ENCODE measurements around the gene IGF2BP3. TPM values are rescaled to one million over a fixed set of nuclear protein-coding genes. Genes with fewer than 3 reads are reported as not detected.

Gene IGF2BP3
- total RNA-seq, 4 donors from 2014 or later = 0.15 TPM; not detected in 3

GRCh38 chr7:23275912-23276311, 194.4 kb downstream of the IGF2BP3 start:
- intact Hi-C loops (cut with DNase I; ENCODE audit: low total_unique reads) = loop anchor here (10.0 kb wide), 2 partner anchors 91 to 269 kb away; partner anchors contain the start of gene NUP42
- H3K4me3 ChIP-seq (ENCODE audit: low read depth, poor library complexity, severe bottlenecking) = no peak overlapping the region
- no peak for DNase-seq (ENCODE audit: low spot score in 2 of 2)
- no peak for TF ChIP-seq POLR2A (IDR thresholded peaks at IDR 0.05)
- TF ChIP-seq, protein P1, sequence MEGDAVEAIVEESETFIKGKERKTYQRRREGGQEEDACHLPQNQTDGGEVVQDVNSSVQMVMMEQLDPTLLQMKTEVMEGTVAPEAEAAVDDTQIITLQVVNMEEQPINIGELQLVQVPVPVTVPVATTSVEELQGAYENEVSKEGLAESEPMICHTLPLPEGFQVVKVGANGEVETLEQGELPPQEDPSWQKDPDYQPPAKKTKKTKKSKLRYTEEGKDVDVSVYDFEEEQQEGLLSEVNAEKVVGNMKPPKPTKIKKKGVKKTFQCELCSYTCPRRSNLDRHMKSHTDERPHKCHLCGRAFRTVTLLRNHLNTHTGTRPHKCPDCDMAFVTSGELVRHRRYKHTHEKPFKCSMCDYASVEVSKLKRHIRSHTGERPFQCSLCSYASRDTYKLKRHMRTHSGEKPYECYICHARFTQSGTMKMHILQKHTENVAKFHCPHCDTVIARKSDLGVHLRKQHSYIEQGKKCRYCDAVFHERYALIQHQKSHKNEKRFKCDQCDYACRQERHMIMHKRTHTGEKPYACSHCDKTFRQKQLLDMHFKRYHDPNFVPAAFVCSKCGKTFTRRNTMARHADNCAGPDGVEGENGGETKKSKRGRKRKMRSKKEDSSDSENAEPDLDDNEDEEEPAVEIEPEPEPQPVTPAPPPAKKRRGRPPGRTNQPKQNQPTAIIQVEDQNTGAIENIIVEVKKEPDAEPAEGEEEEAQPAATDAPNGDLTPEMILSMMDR (IDR thresholded peaks at IDR 0.05) = no peak
- WGBS, 2 donors = 80% methylated on average over 5 of the region's 5 CpGs

DNA sequence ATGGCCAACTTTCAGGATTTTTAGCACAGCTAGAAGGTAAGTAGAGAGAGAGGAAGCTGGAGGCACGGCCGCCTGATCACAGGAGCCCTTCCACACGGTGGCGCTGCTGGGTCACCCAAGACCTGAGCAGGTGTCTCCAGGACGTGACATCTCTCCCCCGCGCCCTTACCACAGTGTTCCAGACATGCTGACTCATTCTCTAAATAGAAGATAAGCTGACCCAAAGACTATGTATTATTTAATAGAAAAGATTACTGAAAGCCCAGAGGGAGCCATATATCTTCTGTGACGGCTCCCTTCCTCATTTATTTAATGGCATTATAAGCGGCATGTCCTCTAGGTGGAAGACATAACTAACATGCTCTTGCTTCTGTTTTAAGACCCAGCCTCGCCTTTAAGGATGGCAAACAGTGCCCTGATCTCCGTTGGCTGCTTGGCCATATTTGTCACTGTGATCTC, 197.1 kb downstream of the IGF2BP3 start:
- DNase-seq (ENCODE audit: low spot score in 2 of 2) = peak; percentile 75 to 94
- no peak overlapping the region for H3K4me3 ChIP-seq (ENCODE audit: low read depth, poor library complexity, severe bottlenecking)
- TF ChIP-seq POLR2A (IDR thresholded peaks at IDR 0.05) = no peak
- TF ChIP-seq, protein P1 (IDR thresholded peaks at IDR 0.05) = no peak
- 27 to 29% methylated on average over 11 of the region's 11 CpGs for WGBS, 2 donors
- intact Hi-C loops (cut with DNase I; ENCODE audit: low total_unique reads) = loop anchor here (10.0 kb wide), 2 partner anchors 88 to 272 kb away; partner anchors contain the start of gene NUP42

- intact Hi-C loops (cut with DNase I; ENCODE audit: low total_unique reads) = loop anchor here (10.0 kb wide), 2 partner anchors 87 to 273 kb away; partner anchors contain the start of gene NUP42
- no peak overlapping the region for H3K4me3 ChIP-seq (ENCODE audit: low read depth, poor library complexity, severe bottlenecking)
- WGBS, 2 donors = 87 to 97% methylated on average over 2 of the region's 2 CpGs
- no peak for TF ChIP-seq POLR2A (IDR thresholded peaks at IDR 0.05)
- TF ChIP-seq, protein P1 (IDR thresholded peaks at IDR 0.05) = no peak
- no peak for DNase-seq (ENCODE audit: low spot score in 2 of 2)
Observed at GRCh38 chr7:23272275-23272674, 198.0 kb downstream of the IGF2BP3 start.

GRCh38 chr7:23268746-23269145, 201.5 kb downstream of the IGF2BP3 start:
- intact Hi-C loops (cut with DNase I; ENCODE audit: low total_unique reads) = no loop called here
- 77 to 79% methylated on average over 4 of the region's 4 CpGs for WGBS, 2 donors

GRCh38 chr7:23268167-23268566, 202.1 kb downstream of the IGF2BP3 start:
- WGBS, 2 donors = 93 to 98% methylated on average over 2 of the region's 2 CpGs
- intact Hi-C loops (cut with DNase I; ENCODE audit: low total_unique reads) = no loop called here
- no peak for DNase-seq (ENCODE audit: low spot score in 2 of 2)
- TF ChIP-seq, protein P1 (IDR thresholded peaks at IDR 0.05) = no peak
- no peak for TF ChIP-seq POLR2A (IDR thresholded peaks at IDR 0.05)
- no peak overlapping the region for H3K4me3 ChIP-seq (ENCODE audit: low read depth, poor library complexity, severe bottlenecking)

More at GRCh38 chr7:23268746-23269145, 201.5 kb downstream of the IGF2BP3 start:
- TF ChIP-seq, protein P1 (IDR thresholded peaks at IDR 0.05) = no peak
- TF ChIP-seq POLR2A (IDR thresholded peaks at IDR 0.05) = no peak
- no peak for DNase-seq (ENCODE audit: low spot score in 2 of 2)
- H3K4me3 ChIP-seq (ENCODE audit: low read depth, poor library complexity, severe bottlenecking) = no peak overlapping the region

DNA sequence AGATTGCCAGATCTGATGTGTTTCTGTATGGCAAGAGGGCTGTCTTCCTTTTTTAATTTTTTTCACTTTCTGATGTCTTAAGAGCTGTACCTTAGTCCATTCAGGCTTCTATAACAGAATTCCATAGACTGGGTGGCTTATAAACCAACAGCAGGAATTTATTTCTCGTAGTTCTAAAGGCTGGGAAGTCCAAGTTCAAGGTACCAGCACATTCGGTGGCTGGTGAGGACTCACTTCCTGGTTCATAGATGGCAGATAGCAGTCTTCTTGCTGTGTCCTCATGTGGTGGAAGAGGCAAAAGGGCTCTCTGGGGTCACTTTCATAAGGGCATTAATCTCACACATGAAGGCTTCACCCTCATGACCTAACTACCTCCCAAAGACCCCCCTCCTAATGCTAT, 202.9 kb downstream of the IGF2BP3 start:
- DNase-seq (ENCODE audit: low spot score in 2 of 2) = no peak
- intact Hi-C loops (cut with DNase I; ENCODE audit: low total_unique reads) = no loop called here
- H3K4me3 ChIP-seq (ENCODE audit: low read depth, poor library complexity, severe bottlenecking) = no peak overlapping the region
- WGBS, 2 donors = 97 to 100% methylated on average over 2 of the region's 2 CpGs
- no peak for TF ChIP-seq POLR2A (IDR thresholded peaks at IDR 0.05)
- TF ChIP-seq, protein P1 (IDR thresholded peaks at IDR 0.05) = no peak
